A549 treated with CORT108297 at 1 μM for 4 hours (cell line): Measurements from ENCODE around the gene B3GAT2. TPM values are rescaled to one million over a fixed set of nuclear protein-coding genes. Genes with fewer than 3 reads are reported as not detected.

Source experiments
- total RNA-seq: library from RNA; stranded (reverse); fragments of 200-300 nt; extraction: Qiagen RNA extraction; gene quantifications from 5 replicates; pipeline ENCODE4 v1.2.3, GENCODE V29; 2022

Gene B3GAT2
- 0.02 to 0.03 TPM (median 0.02 TPM) in 5 replicates for total RNA-seq

GRCh38 chr6:70956451-70957283 is at the start of gene B3GAT2:
Gene B3GAT2, minus strand, starts transcription at chr6:70957060. Its CDS starts 631 bp downstream, at chr6:70956429.

